ENCODE data around the gene VPS45.
A peak's percentile ranks its signal among the peaks of the same experiment; 100 is the strongest.
"Not testable (repeated sequence)": the region's sequence is repeated elsewhere in the genome, so short reads cannot be mapped to it uniquely, and the experiment has no call there.

VPS45 gene

GRCh38 chr1:150135400-150135799 lies 67.8 kb downstream of the VPS45 start:
- DNase-seq: peak; percentile 43

DNA sequence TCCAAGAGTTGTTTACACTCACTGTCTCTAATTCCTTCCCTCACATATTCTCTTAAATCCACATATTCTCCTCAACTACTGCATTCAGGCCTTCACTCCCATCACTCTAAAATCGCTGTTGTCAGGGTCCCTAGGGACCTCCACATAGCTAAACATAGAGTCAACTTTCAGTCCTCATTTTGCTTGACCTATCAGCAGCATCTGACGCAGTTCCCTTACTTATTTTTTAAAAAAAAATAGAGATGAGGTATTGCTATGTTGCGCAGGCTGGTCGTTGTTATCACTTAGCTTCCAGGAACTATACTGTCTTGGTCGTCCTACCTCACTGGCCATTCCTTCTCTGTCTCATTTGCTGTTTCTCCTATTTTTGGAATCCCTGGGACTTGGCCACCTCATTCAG lies 70.5 kb downstream of the VPS45 start:
- DNase-seq: no peak

GRCh38 chr1:150141452-150141851 lies 73.9 kb downstream of the VPS45 start:
- no peak for DNase-seq

GRCh38 chr1:150142083-150142482 lies 74.5 kb downstream of the VPS45 start:
- no peak for DNase-seq

DNA sequence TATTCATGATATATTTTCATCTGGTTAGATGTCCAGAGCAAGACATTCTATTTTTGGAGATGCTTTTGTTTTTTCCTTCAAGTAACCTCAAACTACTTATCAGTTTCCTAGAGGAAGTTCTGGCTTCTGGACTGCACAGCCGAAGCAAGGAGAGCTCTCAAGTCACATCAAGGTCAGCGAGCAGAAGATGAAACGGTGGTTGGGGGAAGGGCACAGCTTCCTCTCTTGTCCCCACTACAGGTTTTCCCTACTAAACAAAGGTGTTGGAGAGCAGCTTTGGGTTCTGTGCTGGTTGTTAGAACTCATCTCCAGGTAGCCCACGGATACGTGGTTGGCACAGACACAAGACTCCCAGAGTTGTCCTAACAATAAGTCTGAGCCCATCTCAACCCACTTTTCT lies 77.0 kb downstream of the VPS45 start:
- no peak for DNase-seq

- DNase-seq: not testable (repeated sequence)
Observed at GRCh38 chr1:150146016-150146415, 78.4 kb downstream of the VPS45 start.

DNA sequence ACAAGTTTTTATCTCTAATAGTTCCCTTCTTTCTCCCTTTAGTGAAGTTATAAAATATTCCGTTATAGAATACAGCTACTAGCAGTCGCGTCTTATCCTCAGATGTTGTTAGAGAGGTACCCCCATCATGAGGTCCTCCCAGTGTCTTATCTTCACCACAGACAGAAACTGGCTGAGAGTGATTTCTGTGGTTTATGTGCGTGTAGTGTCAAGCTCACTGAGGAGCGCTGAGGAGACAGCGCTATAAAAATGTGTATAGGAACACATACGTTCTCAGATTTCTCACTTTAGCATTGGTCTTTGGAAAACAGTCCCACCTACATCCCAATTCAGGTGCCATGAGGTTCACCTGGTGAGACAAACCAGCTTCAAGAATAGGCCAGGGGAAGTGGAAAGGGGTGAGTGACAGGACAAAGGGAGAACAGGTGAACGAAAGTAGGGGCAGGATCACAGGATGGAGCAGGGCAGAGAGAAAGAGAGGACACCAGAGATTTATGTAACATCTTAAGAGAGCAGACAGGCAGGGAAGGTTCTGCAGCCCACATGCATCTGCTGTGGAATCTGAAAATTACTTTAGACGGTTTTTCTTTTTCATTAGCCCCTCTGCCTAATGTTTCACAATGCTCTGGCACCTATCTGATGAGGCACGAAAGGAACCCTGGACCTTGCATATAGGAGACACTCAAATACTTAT lies 79.4 kb downstream of the VPS45 start:
- no peak for DNase-seq

- peak; percentile 68 for DNase-seq
Observed at GRCh38 chr1:150148837-150149270, 81.3 kb downstream of the VPS45 start.

GRCh38 chr1:150149271-150150132 lies 81.9 kb downstream of the VPS45 start, which contains the start of gene PLEKHO1:
Gene PLEKHO1 (plus strand): TSS chr1:150149916. CDS start chr1:150150258, 342 bp downstream.
- DNase-seq: peak; percentile 88

GRCh38 chr1:150150133-150151021 lies 82.8 kb downstream of the VPS45 start:
- DNase-seq: peak; percentile 78

- DNase-seq: peak; percentile 14
Observed at GRCh38 chr1:150151291-150152181, 84.0 kb downstream of the VPS45 start.

GRCh38 chr1:150152182-150152536 lies 84.6 kb downstream of the VPS45 start:
- no peak for DNase-seq

- no peak for DNase-seq
Observed at GRCh38 chr1:150152772-150153456, 85.3 kb downstream of the VPS45 start.

GRCh38 chr1:150154143-150154542 lies 86.6 kb downstream of the VPS45 start:
- DNase-seq: no peak

DNA sequence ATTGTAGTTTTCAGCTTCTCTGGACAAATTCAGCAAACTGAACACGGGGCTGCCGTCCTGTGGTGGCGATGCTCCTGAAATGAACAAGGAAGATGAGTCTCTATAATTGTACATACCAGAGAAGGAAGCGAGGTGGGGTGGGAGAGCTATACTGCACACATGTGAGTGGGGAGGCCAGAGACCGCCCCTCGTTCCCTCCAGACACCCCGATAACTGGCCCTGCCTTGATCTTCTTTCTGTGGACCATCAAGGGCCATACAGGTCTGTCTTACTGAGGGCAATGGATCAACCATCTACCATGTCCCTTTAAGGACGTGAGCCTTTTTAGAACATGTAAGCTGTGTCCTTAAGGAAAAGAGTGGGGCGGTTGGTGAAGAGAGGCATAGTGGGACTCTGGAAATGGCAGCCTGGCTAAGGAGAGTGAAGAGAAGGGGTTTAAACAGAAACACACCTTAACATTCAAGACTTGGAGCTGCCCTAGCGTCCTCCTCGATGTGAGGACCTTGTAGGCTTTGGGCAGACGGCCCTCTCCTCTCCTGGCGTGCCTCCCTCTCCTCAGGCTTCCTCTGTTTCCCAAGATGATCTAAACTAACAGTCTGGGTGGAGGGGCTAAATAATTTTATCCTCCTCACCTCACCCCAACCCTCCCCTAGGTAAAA lies 88.0 kb downstream of the VPS45 start:
- DNase-seq: no peak

DNA sequence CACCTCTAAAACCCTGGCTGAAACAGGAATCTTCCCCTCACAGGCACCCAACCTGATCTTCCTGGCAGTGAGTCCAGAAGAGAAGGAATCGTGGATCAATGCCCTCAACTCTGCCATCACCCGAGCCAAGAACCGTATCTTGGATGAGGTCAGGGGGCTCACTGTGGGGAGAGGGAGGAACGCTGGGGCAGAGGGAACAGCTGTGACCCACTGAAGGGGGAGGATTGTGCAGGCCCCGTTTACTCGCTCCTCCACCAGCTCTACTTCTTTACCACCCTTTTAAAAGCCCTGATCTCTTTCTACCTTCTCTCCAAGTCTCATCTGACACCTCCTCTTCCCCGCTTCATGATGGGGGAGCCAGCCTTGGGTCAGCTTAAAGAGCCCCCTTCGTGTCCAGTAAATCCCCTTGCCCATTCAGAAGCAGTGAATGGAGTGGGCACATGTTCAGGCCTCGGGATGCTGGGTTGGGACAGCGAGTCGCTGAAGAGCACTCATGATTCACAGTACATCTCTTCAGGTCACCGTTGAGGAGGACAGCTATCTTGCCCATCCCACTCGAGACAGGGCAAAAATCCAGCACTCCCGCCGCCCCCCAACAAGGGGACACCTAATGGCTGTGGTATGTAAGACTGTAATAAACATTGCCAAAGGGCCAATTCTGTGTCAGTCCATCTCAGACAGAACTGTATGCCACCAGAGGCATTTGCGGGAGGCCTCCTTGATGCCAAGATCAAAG lies 89.5 kb downstream of the VPS45 start:
- DNase-seq: no peak

GRCh38 chr1:150159550-150159949 lies 92.0 kb downstream of the VPS45 start:
- no peak for DNase-seq

GRCh38 chr1:150160964-150161621 lies 93.5 kb downstream of the VPS45 start:
- DNase-seq: no peak

GRCh38 chr1:150161747-150162581 lies 94.4 kb downstream of the VPS45 start:
- DNase-seq: peak; percentile 38
